Gastrocnemius medialis (tissue), 4 donors: ENCODE results near the gene NRARP.

Source experiments
- POLR2A ChIP-seq, 2 donors: fragments of 450-650 bp; IDR thresholded peaks; one replicate each; pipeline ENCODE4 v1.6.1; 2017; ENCODE audit warnings: antibody characterized with exemption in 2 of 2, mild to moderate bottlenecking in 2 of 2, moderate library complexity in 2 of 2
- TF ChIP-seq, protein P1 (sequence below), 5 experiments: fragments of 450-650 bp in 3 of 5; fragments of 200-600 bp in 2 of 5; sonication (generic) in 2 of 5; IDR thresholded peaks in 4 of 5; conservative IDR thresholded peaks in 1 of 5; 1 replicate in 4 of 5; 2 replicates in 1 of 5; pipeline ENCODE4 v1.5.1; 2016 to 2019; ENCODE audit warnings: antibody characterized with exemption in 5 of 5, mild to moderate bottlenecking in 3 of 5, moderate library complexity in 3 of 5

DNA sequence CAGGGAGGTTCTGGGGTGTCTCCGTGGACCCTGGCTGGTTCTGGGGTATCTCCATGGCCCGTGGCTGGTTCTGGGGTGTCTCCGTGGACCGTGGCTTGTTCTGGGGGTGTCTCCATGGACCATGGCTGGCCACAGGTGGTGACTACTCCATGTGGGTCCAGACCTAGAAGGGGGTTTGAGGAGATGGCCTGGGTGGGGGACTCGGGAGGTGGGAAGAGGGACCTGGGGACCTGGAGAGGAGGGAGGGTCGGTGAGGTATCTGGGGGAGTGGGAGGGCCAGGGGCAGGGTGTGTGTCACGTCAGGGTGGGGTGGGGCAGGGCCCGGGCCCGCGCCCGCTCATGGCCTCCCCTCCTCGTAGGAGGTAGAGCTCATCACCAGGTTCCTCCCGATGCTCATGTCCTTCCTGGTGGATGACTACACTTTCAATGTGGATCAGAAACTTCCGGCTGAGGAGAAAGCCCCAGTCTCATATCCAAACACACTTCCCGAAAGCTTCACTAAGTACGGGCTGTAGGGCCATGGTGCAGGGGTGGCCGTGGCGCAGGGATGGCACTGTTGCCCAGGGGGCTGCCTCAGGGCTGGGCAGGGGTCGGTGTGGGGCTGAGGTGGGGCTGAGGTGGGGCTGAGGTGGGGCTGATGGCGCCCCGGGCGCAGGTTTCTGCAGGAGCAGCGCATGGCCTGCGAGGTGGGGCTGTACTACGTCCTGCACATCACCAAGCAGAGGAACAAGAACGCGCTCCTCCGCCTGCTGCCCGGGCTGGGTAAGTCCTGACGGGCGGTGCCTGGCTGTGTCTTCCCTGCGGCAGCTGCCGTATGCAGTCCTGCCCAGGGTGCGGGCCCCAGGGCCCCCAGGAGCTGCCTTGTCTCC lies 35.3 kb downstream of the NRARP start:
- no peak for TF ChIP-seq POLR2A (IDR thresholded peaks at IDR 0.05)
- TF ChIP-seq, protein P1, sequence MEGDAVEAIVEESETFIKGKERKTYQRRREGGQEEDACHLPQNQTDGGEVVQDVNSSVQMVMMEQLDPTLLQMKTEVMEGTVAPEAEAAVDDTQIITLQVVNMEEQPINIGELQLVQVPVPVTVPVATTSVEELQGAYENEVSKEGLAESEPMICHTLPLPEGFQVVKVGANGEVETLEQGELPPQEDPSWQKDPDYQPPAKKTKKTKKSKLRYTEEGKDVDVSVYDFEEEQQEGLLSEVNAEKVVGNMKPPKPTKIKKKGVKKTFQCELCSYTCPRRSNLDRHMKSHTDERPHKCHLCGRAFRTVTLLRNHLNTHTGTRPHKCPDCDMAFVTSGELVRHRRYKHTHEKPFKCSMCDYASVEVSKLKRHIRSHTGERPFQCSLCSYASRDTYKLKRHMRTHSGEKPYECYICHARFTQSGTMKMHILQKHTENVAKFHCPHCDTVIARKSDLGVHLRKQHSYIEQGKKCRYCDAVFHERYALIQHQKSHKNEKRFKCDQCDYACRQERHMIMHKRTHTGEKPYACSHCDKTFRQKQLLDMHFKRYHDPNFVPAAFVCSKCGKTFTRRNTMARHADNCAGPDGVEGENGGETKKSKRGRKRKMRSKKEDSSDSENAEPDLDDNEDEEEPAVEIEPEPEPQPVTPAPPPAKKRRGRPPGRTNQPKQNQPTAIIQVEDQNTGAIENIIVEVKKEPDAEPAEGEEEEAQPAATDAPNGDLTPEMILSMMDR (IDR thresholded peaks at IDR 0.05 in 4 of 5, conservative IDR thresholded peaks at IDR 0.05 in 1 of 5): no peak
